PC-9 (cell line): ENCODE measurements around the gene CPPED1. TPM values are rescaled to one million over a fixed set of nuclear protein-coding genes. Genes with fewer than 3 reads are reported as not detected.
"Not testable (repeated sequence)": the region's sequence is repeated elsewhere in the genome, so short reads cannot be mapped to it uniquely, and the experiment has no call there.

Experiments
- BruUV-seq: library from RNA; stranded (reverse); fragments of 400-500 nt; replicated peaks from 2 replicates; lab custom pipeline; 2021; lab: Mats Ljungman, UMichigan
- CTCF ChIA-PET: fragments of 300-600 bp; sonication (Branson Sonifier 250); formaldehyde crosslinking; loops from one replicate; lab custom pipeline; 2022; ENCODE audit warnings: antibody characterized with exemption; lab: Charles Lee
- POLR2A ChIA-PET: fragments of 300-600 bp; sonication (Branson Sonifier 250); formaldehyde crosslinking; loops from one replicate; lab custom pipeline; 2022; ENCODE audit warnings: antibody characterized with exemption; ENCODE audit not compliant: unreplicated experiment; lab: Charles Lee
- DNase-seq, 2 experiments: peaks; one replicate each; pipeline versions ENCODE4 v3.0.0 to v3.0.0-alpha.2; 2015 to 2022; ENCODE audit warnings: mixed read lengths in 1 of 2
- H2AFZ ChIP-seq: fragments of 200-600 bp; sonication (generic); 2 replicates; pipeline ENCODE4 v1.8.1; 2017; ENCODE audit warnings: antibody characterized with exemption
- H3F3A ChIP-seq: fragments of 200-600 bp; sonication (generic); 2 replicates; pipeline ENCODE4 v1.8.1; 2017; ENCODE audit warnings: antibody characterized with exemption, mild to moderate bottlenecking, low read depth; ENCODE audit not compliant: insufficient read depth
- H3K27ac ChIP-seq: fragments of 200-600 bp; sonication (generic); 2 replicates; pipeline ENCODE4 v1.6.1; 2016; ENCODE audit warnings: mixed run types
- H3K27me3 ChIP-seq: fragments of 200-600 bp; sonication (generic); 2 replicates; pipeline ENCODE4 v1.6.1; 2016; ENCODE audit warnings: low read depth, mixed run types; ENCODE audit not compliant: insufficient read depth
- H3K36me3 ChIP-seq: fragments of 200-600 bp; sonication (generic); 2 replicates; pipeline ENCODE4 v1.6.1; 2016; ENCODE audit warnings: low read depth, mixed run types
- H3K4me1 ChIP-seq: fragments of 200-600 bp; sonication (generic); replicated peaks from 2 replicates; pipeline ENCODE4 v1.6.1; 2016; ENCODE audit warnings: mixed run types; ENCODE audit not compliant: insufficient read depth
- H3K4me2 ChIP-seq: fragments of 200-600 bp; sonication (generic); 2 replicates; pipeline ENCODE4 v1.6.1; 2017; ENCODE audit warnings: mixed run types
- H3K4me3 ChIP-seq: fragments of 200-600 bp; sonication (generic); 2 replicates; pipeline ENCODE4 v1.6.1; 2016; ENCODE audit warnings: mixed run types
- H3K79me2 ChIP-seq: fragments of 200-600 bp; sonication (generic); 2 replicates; pipeline ENCODE4 v1.6.1; 2017; ENCODE audit warnings: low read depth, mixed run types
- H3K9me2 ChIP-seq: fragments of 200-600 bp; sonication (generic); 2 replicates; pipeline ENCODE4 v1.8.1; 2017; ENCODE audit warnings: mild to moderate bottlenecking; ENCODE audit not compliant: insufficient read depth
- H3K9me3 ChIP-seq: fragments of 200-600 bp; sonication (generic); 2 replicates; pipeline ENCODE4 v1.8.1; 2016; ENCODE audit warnings: low read depth; ENCODE audit not compliant: insufficient read depth
- H4K20me1 ChIP-seq: fragments of 200-600 bp; sonication (generic); 2 replicates; pipeline ENCODE4 v1.8.1; 2017; ENCODE audit not compliant: insufficient read depth
- EZH2 ChIP-seq: fragments of 200-600 bp; sonication (generic); IDR thresholded peaks from 2 replicates; pipeline ENCODE4 v1.8.0; 2017; ENCODE audit warnings: antibody characterized with exemption, low read depth
- intact Hi-C: fragments of 100-400 bp; cut with micrococcal nuclease; formaldehyde crosslinking; loops from one replicate; pipeline ENCODE4 v1.10.0; 2022; ENCODE audit not compliant: unreplicated experiment
- total RNA-seq: library from RNA; stranded (reverse); gene quantifications from 2 replicates; pipeline ENCODE4 v1.2.3, GENCODE V29; 2021
- TF ChIP-seq, protein P1 (sequence below): fragments of 200-600 bp; sonication (generic); conservative IDR thresholded peaks from 2 replicates; pipeline ENCODE4 v1.6.1; 2017; ENCODE audit warnings: mixed run types, antibody characterized with exemption, mild to moderate bottlenecking, moderate library complexity

Gene CPPED1
- total RNA-seq, 1 experiment from 2014 or later: 66.9 TPM

DNA sequence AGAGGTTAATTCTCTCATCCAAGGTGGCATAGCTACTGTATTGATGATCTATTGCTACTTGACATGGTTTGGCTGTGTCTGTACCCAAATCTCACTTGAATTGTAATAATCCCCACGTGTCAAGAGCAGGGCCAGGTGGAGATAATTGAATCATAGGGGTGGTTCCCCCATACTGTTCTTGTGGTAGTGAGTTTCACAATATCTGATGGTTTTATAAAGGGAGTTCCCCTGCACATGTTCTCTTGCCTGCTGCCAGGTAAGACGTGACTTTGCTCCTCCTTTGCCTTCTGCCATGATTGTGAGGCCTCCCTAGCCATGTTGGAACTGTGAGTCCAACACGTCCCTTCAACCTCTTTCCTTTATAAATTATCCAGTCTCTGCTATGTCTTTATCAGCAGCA lies 22.9 kb upstream of the CPPED1 start:
- Histone ChIP-seq H3K4me1 (no peaks in the 10 kb centered on the region; the same call in 1 of the 2 replicates), H3K9me2 (no peaks in the 10 kb centered on the region), H3K9me3 (no peaks in the 10 kb centered on the region), H3K4me3 (no peak overlapping the region), H3K27ac (no peak overlapping the region), H4K20me1 (no peaks in the 10 kb centered on the region), H3F3A (no peaks in the 10 kb centered on the region), H2AFZ (no peak overlapping the region), H3K4me2 (no peak overlapping the region), H3K27me3 (no peaks in the 10 kb centered on the region), H3K36me3 (no peaks in the 10 kb centered on the region), H3K79me2 (no peaks in the 10 kb centered on the region)
- intact Hi-C loops: no loop called here
- ChIA-PET CTCF (no interaction called here), POLR2A (no interaction called here)
- no peak for DNase-seq
- TF ChIP-seq, protein P1, sequence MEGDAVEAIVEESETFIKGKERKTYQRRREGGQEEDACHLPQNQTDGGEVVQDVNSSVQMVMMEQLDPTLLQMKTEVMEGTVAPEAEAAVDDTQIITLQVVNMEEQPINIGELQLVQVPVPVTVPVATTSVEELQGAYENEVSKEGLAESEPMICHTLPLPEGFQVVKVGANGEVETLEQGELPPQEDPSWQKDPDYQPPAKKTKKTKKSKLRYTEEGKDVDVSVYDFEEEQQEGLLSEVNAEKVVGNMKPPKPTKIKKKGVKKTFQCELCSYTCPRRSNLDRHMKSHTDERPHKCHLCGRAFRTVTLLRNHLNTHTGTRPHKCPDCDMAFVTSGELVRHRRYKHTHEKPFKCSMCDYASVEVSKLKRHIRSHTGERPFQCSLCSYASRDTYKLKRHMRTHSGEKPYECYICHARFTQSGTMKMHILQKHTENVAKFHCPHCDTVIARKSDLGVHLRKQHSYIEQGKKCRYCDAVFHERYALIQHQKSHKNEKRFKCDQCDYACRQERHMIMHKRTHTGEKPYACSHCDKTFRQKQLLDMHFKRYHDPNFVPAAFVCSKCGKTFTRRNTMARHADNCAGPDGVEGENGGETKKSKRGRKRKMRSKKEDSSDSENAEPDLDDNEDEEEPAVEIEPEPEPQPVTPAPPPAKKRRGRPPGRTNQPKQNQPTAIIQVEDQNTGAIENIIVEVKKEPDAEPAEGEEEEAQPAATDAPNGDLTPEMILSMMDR: no peak
- TF ChIP-seq EZH2: no peak
- no TSS peak for BruUV-seq

GRCh38 chr16:12819126-12820117 lies 15.7 kb upstream of the CPPED1 start:
- Histone ChIP-seq H3K4me1 (peaks cover 21% of the 10 kb centered on the region), H3K27me3 (no peaks in the 10 kb centered on the region), H4K20me1 (no peaks in the 10 kb centered on the region), H3F3A (peaks cover 18% of the 10 kb centered on the region; the same call in 1 of the 2 replicates), H3K36me3 (no peaks in the 10 kb centered on the region), H3K79me2 (no peaks in the 10 kb centered on the region), H2AFZ (no peak overlapping the region), H3K4me3 (no peak overlapping the region), H3K9me2 (no peaks in the 10 kb centered on the region), H3K9me3 (peaks cover 5% of the 10 kb centered on the region; the same call in 1 of the 2 replicates), H3K4me2 (no peak overlapping the region), H3K27ac (no peak overlapping the region)
- DNase-seq: no peak
- TF ChIP-seq, protein P1: peak; percentile 57
- TF ChIP-seq EZH2: no peak
- intact Hi-C loops: no loop called here
- BruUV-seq: no TSS peak
- ChIA-PET POLR2A (no interaction called here), CTCF (interaction anchor here (0.6 kb wide), 1 partner anchor 34 kb away, joined by 10 read pairs; no protein-coding TSS in a partner anchor)

GRCh38 chr16:12818326-12818725 lies 14.6 kb upstream of the CPPED1 start:
- Histone ChIP-seq H3K4me1 (peaks cover 21% of the 10 kb centered on the region), H3F3A (peaks cover 18% of the 10 kb centered on the region; the same call in 1 of the 2 replicates), H2AFZ (no peak overlapping the region), H3K27ac (no peak overlapping the region), H3K27me3 (no peaks in the 10 kb centered on the region), H3K9me2 (no peaks in the 10 kb centered on the region), H3K79me2 (no peaks in the 10 kb centered on the region), H3K9me3 (peaks cover 5% of the 10 kb centered on the region; the same call in 1 of the 2 replicates), H3K36me3 (no peaks in the 10 kb centered on the region), H3K4me2 (no peak overlapping the region), H3K4me3 (no peak overlapping the region), H4K20me1 (no peaks in the 10 kb centered on the region)
- no peak for DNase-seq
- POLR2A ChIA-PET: no interaction called here
- CTCF ChIA-PET: no interaction called here
- BruUV-seq: no TSS peak
- TF ChIP-seq EZH2: no peak
- TF ChIP-seq, protein P1: no peak
- intact Hi-C loops: no loop called here

DNA sequence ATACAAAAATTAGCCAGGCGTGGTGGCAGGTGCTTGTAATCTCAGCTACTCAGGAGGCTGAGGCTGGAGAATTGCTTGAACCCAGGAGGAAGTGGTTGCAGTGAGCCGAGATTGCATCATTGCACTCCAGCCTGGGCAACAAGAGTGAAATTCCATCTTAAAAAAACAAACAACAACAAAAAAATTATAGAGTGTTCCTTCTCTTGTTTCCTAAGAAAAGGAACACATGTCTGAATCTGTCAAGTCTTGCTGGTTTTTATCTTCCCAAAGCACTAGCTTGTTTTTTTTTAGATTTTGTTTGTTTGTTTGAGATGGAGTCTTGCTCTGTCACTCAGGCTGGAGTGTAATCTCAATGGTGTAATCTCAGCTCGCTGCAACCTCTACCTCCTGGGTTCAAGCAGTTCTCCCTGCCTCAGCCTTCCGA lies 13.1 kb upstream of the CPPED1 start:
- Histone ChIP-seq H3K4me1 (peaks cover 21% of the 10 kb centered on the region), H2AFZ (peak overlapping the region; percentile 67), H3F3A (peaks cover 18% of the 10 kb centered on the region; the same call in 1 of the 2 replicates), H3K4me2 (peak overlapping the region; percentile 43), H3K27ac (peak overlapping the region; percentile 84)
- H3K27me3 ChIP-seq, H3K9me3 ChIP-seq, H3K79me2 ChIP-seq, H3K9me2 ChIP-seq, BruUV-seq, intact Hi-C loops, H4K20me1 ChIP-seq, H3K36me3 ChIP-seq, H3K4me3 ChIP-seq: not testable (repeated sequence)
- peak; percentile 30 to 61 for DNase-seq
- POLR2A ChIA-PET: interaction anchor here (0.6 to 0.8 kb wide), 4 partner anchors 14 to 577 kb away, joined by 4 to 6 read pairs (median 5); no protein-coding TSS in a partner anchor
- CTCF ChIA-PET: interaction anchor here (0.6 to 1.2 kb wide), 3 partner anchors 32 to 1083 kb away, joined by 3 to 4 read pairs (median 4); no protein-coding TSS in a partner anchor
